ENCODE data around the gene TMPRSS9.

The TMPRSS9 gene

DNA sequence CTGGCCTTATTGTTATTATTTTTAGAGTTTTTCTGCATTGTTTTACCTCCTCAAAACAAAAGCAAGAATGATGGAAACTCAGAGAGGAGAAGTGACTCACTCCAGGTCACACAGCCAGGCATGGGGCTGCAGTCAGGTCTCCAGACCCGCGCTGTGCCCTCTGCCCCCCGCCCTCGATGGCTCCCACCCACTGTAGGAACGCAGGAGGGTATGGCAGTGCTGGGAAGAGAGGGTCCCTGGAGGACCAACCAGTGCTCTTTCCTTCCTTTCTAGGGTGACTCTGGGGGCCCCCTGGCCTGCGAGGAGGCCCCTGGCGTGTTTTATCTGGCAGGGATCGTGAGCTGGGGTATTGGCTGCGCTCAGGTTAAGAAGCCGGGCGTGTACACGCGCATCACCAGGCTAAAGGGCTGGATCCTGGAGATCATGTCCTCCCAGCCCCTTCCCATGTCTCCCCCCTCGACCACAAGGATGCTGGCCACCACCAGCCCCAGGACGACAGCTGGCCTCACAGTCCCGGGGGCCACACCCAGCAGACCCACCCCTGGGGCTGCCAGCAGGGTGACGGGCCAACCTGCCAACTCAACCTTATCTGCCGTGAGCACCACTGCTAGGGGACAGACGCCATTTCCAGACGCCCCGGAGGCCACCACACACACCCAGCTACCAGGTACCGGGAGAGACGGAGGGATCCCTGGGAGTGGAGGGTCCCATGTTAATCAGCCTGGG, 61.7 kb downstream of the TMPRSS9 start:
- Histone ChIP-seq H3K9me3 (ENCODE audit: insufficient read depth, low read depth, low read length) (no peaks in the 10 kb centered on the region), H3K79me2 (ENCODE audit: insufficient read depth, low read length) (peaks cover 20% of the 10 kb centered on the region), H3K9me2 (replicated peaks; ENCODE audit: low read depth, low read length) (no peaks in the 10 kb centered on the region), H2AFZ (ENCODE audit: low read length) (no peak overlapping the region), H3K4me2 (ENCODE audit: low read depth, low read length, poor library complexity, severe bottlenecking) (no peak overlapping the region), H3K36me3 (ENCODE audit: insufficient read depth, low read length) (no peaks in the 10 kb centered on the region), H3F3A (ENCODE audit: low read depth) (no peaks in the 10 kb centered on the region), H3K9ac (ENCODE audit: low read depth, low read length, poor library complexity, severe bottlenecking) (no peak overlapping the region), H3K4me3 (ENCODE audit: low read length, poor library complexity, severe bottlenecking) (no peak overlapping the region), H3K27me3 (ENCODE audit: insufficient read depth, low read length, poor library complexity, severe bottlenecking) (no peaks in the 10 kb centered on the region), H4K20me1 (ENCODE audit: insufficient read depth, low read length, poor library complexity, severe bottlenecking) (peaks cover 18% of the 10 kb centered on the region), H3K4me1 (ENCODE audit: insufficient read depth, low read length, poor library complexity, severe bottlenecking) (peaks cover 8% of the 10 kb centered on the region)
- no peak for TF ChIP-seq EZH2phosphoT487 (IDR thresholded peaks at IDR 0.05; ENCODE audit: borderline replicate concordance)
- TF ChIP-seq, protein P1, sequence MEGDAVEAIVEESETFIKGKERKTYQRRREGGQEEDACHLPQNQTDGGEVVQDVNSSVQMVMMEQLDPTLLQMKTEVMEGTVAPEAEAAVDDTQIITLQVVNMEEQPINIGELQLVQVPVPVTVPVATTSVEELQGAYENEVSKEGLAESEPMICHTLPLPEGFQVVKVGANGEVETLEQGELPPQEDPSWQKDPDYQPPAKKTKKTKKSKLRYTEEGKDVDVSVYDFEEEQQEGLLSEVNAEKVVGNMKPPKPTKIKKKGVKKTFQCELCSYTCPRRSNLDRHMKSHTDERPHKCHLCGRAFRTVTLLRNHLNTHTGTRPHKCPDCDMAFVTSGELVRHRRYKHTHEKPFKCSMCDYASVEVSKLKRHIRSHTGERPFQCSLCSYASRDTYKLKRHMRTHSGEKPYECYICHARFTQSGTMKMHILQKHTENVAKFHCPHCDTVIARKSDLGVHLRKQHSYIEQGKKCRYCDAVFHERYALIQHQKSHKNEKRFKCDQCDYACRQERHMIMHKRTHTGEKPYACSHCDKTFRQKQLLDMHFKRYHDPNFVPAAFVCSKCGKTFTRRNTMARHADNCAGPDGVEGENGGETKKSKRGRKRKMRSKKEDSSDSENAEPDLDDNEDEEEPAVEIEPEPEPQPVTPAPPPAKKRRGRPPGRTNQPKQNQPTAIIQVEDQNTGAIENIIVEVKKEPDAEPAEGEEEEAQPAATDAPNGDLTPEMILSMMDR (conservative IDR thresholded peaks at IDR 0.05; ENCODE audit: low read length): no peak

DNA sequence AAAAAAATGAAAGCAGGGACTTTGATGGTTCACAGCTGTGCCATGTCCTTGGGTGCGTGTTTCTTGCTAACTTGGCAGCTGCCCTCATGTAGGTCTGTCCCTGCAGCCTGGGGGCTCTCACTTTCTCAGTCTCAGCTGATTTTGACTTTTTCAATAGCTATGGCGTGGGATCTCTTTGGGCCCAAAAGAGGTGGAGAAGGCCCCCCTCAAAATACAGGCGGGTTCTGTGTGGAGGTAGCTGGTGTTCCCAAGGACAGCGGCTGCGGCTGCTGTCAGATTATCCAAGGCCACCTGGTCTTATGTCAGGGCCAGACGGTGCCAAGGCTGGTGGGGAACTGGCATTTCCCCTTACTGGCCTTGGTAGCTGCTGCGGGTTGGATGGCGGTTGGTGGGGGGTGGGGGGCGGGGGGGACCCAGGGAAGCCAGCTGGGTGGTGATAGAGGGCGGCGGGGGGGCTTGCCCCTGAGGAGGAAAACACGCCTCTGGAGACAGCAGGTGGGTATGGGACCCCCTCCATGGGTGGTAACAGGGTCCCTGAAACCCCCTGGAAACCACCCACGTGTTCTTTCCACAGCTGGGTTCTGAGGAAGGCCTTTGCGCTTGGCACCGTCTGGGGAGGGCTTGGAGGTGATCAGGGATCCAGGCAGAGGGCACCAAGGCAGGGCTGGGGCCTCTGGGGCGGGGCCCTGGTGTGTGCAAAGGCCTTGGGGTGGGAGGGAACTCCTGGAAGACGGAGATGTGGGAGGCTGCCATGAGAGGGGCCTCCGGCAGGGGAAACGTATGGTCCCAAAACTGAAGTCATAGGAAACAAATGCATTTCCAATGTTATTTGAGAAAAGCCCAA, 63.2 kb downstream of the TMPRSS9 start:
- Histone ChIP-seq H3K9me3 (ENCODE audit: insufficient read depth, low read depth, low read length) (no peaks in the 10 kb centered on the region), H2AFZ (ENCODE audit: low read length) (no peak overlapping the region), H4K20me1 (ENCODE audit: insufficient read depth, low read length, poor library complexity, severe bottlenecking) (peaks cover 23% of the 10 kb centered on the region), H3K4me3 (ENCODE audit: low read length, poor library complexity, severe bottlenecking) (no peak overlapping the region), H3K4me2 (ENCODE audit: low read depth, low read length, poor library complexity, severe bottlenecking) (no peak overlapping the region), H3K36me3 (ENCODE audit: insufficient read depth, low read length) (no peaks in the 10 kb centered on the region), H3K9me2 (replicated peaks; ENCODE audit: low read depth, low read length) (no peaks in the 10 kb centered on the region), H3K27me3 (ENCODE audit: insufficient read depth, low read length, poor library complexity, severe bottlenecking) (no peaks in the 10 kb centered on the region), H3K79me2 (ENCODE audit: insufficient read depth, low read length) (peaks cover 26% of the 10 kb centered on the region), H3F3A (ENCODE audit: low read depth) (no peaks in the 10 kb centered on the region), H3K4me1 (ENCODE audit: insufficient read depth, low read length, poor library complexity, severe bottlenecking) (peaks cover 8% of the 10 kb centered on the region), H3K9ac (ENCODE audit: low read depth, low read length, poor library complexity, severe bottlenecking) (no peak overlapping the region)
- TF ChIP-seq, protein P1 (conservative IDR thresholded peaks at IDR 0.05; ENCODE audit: low read length): no peak
- TF ChIP-seq EZH2phosphoT487 (IDR thresholded peaks at IDR 0.05; ENCODE audit: borderline replicate concordance): no peak

DNA sequence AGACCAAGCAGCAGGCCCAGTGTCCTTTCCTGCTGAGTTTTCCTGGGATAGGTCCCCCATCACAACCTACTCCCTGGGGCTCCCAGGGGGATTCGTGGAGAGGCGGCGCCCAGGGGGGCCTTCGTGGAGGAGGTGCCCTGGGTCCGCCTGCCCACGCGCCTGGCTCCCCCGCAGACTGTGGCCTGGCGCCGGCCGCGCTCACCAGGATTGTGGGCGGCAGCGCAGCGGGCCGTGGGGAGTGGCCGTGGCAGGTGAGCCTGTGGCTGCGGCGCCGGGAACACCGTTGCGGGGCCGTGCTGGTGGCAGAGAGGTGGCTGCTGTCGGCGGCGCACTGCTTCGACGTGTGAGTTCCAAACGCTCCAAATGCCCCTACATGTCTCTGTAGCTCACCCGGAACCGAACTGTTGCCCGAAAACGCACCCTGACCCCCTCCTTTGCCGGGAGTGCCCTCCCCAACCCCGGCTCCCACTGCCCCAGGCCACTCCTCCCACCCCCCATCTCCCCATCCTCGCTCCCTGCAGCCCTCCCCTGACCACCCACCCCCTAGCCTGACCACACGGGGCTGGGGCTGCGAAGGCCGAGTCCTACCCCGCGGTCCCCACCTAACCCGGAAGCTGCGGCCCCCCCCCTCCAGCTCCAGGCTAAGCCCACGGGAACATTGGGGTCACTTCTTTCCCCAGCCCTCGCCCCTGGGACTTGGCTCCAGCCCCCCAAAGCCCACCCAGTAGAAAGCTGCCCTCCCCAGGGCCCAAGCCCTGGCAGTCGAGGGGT, 64.0 kb downstream of the TMPRSS9 start:
- no peaks in the 10 kb centered on the region for H3K9me2 ChIP-seq (replicated peaks; ENCODE audit: low read depth, low read length)
- no peak overlapping the region for H3K4me3 ChIP-seq (ENCODE audit: low read length, poor library complexity, severe bottlenecking)
- TF ChIP-seq, protein P1 (conservative IDR thresholded peaks at IDR 0.05; ENCODE audit: low read length): no peak
- no peaks in the 10 kb centered on the region for H3K27me3 ChIP-seq (ENCODE audit: insufficient read depth, low read length, poor library complexity, severe bottlenecking)
- peaks cover 23% of the 10 kb centered on the region for H4K20me1 ChIP-seq (ENCODE audit: insufficient read depth, low read length, poor library complexity, severe bottlenecking)
- peaks cover 26% of the 10 kb centered on the region for H3K79me2 ChIP-seq (ENCODE audit: insufficient read depth, low read length)
- no peak overlapping the region for H3K4me2 ChIP-seq (ENCODE audit: low read depth, low read length, poor library complexity, severe bottlenecking)
- no peaks in the 10 kb centered on the region for H3K36me3 ChIP-seq (ENCODE audit: insufficient read depth, low read length)
- H3K4me1 ChIP-seq (ENCODE audit: insufficient read depth, low read length, poor library complexity, severe bottlenecking): peaks cover 8% of the 10 kb centered on the region
- H2AFZ ChIP-seq (ENCODE audit: low read length): no peak overlapping the region
- no peak overlapping the region for H3K9ac ChIP-seq (ENCODE audit: low read depth, low read length, poor library complexity, severe bottlenecking)
- no peaks in the 10 kb centered on the region for H3F3A ChIP-seq (ENCODE audit: low read depth)
- no peaks in the 10 kb centered on the region for H3K9me3 ChIP-seq (ENCODE audit: insufficient read depth, low read depth, low read length)
